Keratinocyte (primary cell): ENCODE data around the gene CD276. TPM values are rescaled to one million over a fixed set of nuclear protein-coding genes. Genes with fewer than 3 reads are reported as not detected.

Experiments
- DNase-seq: peaks from one replicate; pipeline ENCODE4 v3.0.0-alpha.2; 2011; ENCODE audit warnings: low read depth, missing footprints, low spot score
- FAIRE-seq: peaks from 2 replicates; lab custom pipeline; 2011; peaks lifted over from hg19 to GRCh38; lab: Jason Lieb, UNC
- H2AFZ ChIP-seq: 2 replicates; pipeline ENCODE4 v1.6.0; 2012; ENCODE audit warnings: low read length, control low read depth, inconsistent platforms; ENCODE audit not compliant: control insufficient read depth
- H3K27ac ChIP-seq: 2 replicates; pipeline ENCODE4 v1.5.1; 2011; ENCODE audit warnings: low read length; ENCODE audit not compliant: control insufficient read depth, insufficient read depth
- H3K27me3 ChIP-seq: 3 replicates; pipeline ENCODE4 v1.6.0; 2011; ENCODE audit warnings: low read length; ENCODE audit not compliant: control insufficient read depth, insufficient read depth; ENCODE audit errors: extremely low read depth
- H3K36me3 ChIP-seq, 2 experiments: 2 replicates in 1 of 2; 3 replicates in 1 of 2; pipeline ENCODE4 v1.5.1; 2011; ENCODE audit warnings: low read length in 2 of 2, mild to moderate bottlenecking in 1 of 2; ENCODE audit not compliant: control insufficient read depth in 2 of 2, insufficient read depth in 2 of 2; ENCODE audit errors: extremely low read depth in 1 of 2
- H3K4me1 ChIP-seq: 3 replicates; pipeline ENCODE4 v1.5.1; 2011; ENCODE audit warnings: low read length; ENCODE audit not compliant: control insufficient read depth, insufficient read depth; ENCODE audit errors: extremely low read depth
- H3K4me2 ChIP-seq: 3 replicates; pipeline ENCODE4 v1.6.0; 2011; ENCODE audit warnings: low read depth, low read length; ENCODE audit not compliant: control insufficient read depth, insufficient read depth; ENCODE audit errors: extremely low read depth
- H3K4me3 ChIP-seq, 3 experiments: fragments of 200-600 bp in 1 of 3; sonication (generic) in 1 of 3; 2 replicates in 2 of 3; 3 replicates in 1 of 3; pipeline ENCODE4 v1.5.1; 2011 to 2016; ENCODE audit warnings: low read length in 3 of 3, mild to moderate bottlenecking in 3 of 3, control low read depth in 2 of 3, inconsistent platforms in 1 of 3, low read depth in 1 of 3, mixed read lengths in 1 of 3, mixed run types in 1 of 3, moderate library complexity in 1 of 3; ENCODE audit not compliant: control insufficient read depth in 2 of 3, insufficient read depth in 2 of 3; ENCODE audit errors: extremely low read depth in 1 of 3
- H3K79me2 ChIP-seq: 2 replicates; pipeline ENCODE4 v1.6.0; 2012; ENCODE audit warnings: low read length; ENCODE audit not compliant: control insufficient read depth, insufficient read depth
- H3K9ac ChIP-seq: 3 replicates; pipeline ENCODE4 v1.6.0; 2011; ENCODE audit warnings: low read length; ENCODE audit not compliant: control insufficient read depth, insufficient read depth; ENCODE audit errors: extremely low read depth
- H3K9me1 ChIP-seq: 3 replicates; pipeline ENCODE4 v1.6.0; 2011; ENCODE audit warnings: low read length; ENCODE audit not compliant: control insufficient read depth, insufficient read depth; ENCODE audit errors: extremely low read depth
- H3K9me3 ChIP-seq: 2 replicates; pipeline ENCODE4 v1.5.1; 2012; ENCODE audit warnings: low read depth, low read length; ENCODE audit not compliant: control insufficient read depth
- H4K20me1 ChIP-seq: 3 replicates; pipeline ENCODE4 v1.6.0; 2011; ENCODE audit warnings: low read length; ENCODE audit not compliant: control insufficient read depth, insufficient read depth; ENCODE audit errors: extremely low read depth
- EZH2 ChIP-seq: IDR thresholded peaks from one replicate; pipeline ENCODE4 v1.6.1; 2012; ENCODE audit warnings: inconsistent platforms, mild to moderate bottlenecking, low read length, moderate library complexity
- dilution Hi-C: fragments of 300-500 bp; cut with MboI; formaldehyde crosslinking; loops from one replicate; pipeline ENCODE4 v1.7.0; 2020; ENCODE audit warnings: low sequenced_read_pairs; ENCODE audit not compliant: extremely low pct_ligation_motif_present
- polyA plus RNA-seq, 5 experiments: library from polyadenylated mRNA; depleted of rRNA in 3 of 5; stranded (reverse) in 3 of 5; stranded (forward) in 1 of 5; unstranded in 1 of 5; fragments of >200 nt; gene quantifications; 1 replicate in 1 of 5; 2 replicates in 3 of 5; 3 replicates in 1 of 5; pipeline versions ENCODE4 v1.2.1 to v1.2.3, GENCODE V29; 2011 to 2012; ENCODE audit warnings: missing spikeins in 2 of 5, low read depth in 1 of 5, low replicate concordance in 1 of 5
- TF ChIP-seq, protein P1 (sequence below), 3 experiments: IDR thresholded peaks in 1 of 3; conservative IDR thresholded peaks in 1 of 3; optimal IDR thresholded peaks in 1 of 3; 2 replicates in 2 of 3; 3 replicates in 1 of 3; pipeline versions ENCODE3 to v1.5.1; 2011; ENCODE audit warnings: low read length in 3 of 3, mild to moderate bottlenecking in 3 of 3, moderate library complexity in 2 of 3, control low read depth in 1 of 3, inconsistent platforms in 1 of 3; ENCODE audit not compliant: insufficient read depth in 2 of 3; ENCODE audit errors: extremely low read depth in 1 of 3

Gene CD276
- polyA plus RNA-seq, 1 donor (not counting 4 experiments of a cell fraction or from before 2014, with no cell fraction given) = 62.9 TPM

DNA sequence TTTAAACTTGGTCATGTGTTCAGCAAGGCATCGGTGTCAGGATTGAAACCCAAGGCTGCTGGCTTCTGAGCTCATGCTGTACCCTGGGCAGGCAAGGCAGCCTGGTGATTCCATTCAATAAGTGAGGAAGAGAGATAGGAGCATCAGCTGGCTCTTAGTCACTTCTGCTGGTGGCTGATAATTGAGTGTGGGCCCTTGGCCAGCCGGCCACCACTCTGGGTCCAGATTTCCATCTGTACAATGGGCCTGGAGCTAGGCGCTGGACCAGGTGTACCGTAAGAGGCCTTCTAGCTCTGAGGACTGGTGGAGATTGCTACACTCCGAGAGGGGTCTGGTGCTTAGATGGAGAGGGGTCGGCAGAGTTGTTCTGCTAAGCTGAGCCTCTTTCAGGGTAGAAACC lies 4.3 kb downstream of the CD276 start:
- Histone ChIP-seq H3K27me3 (no peaks in the 10 kb centered on the region), H3K4me1 (peaks cover 62% of the 10 kb centered on the region), H3K27ac (no peak overlapping the region), H2AFZ (no peak overlapping the region), H3K36me3 (peaks cover 0 to 10% of the 10 kb centered on the region in 2 experiments), H3K9ac (no peak overlapping the region), H3K4me3 (no peak overlapping the region), H4K20me1 (no peaks in the 10 kb centered on the region), H3K9me1 (peaks cover 4% of the 10 kb centered on the region), H3K4me2 (no peak overlapping the region), H3K79me2 (peaks cover 82% of the 10 kb centered on the region), H3K9me3 (no peaks in the 10 kb centered on the region)
- FAIRE-seq (no peak), DNase-seq (no peak)
- dilution Hi-C loops = loop anchor here (25.0 kb wide), 1 partner anchor 101 kb away; no protein-coding TSS in a partner anchor
- TF ChIP-seq, protein P1, sequence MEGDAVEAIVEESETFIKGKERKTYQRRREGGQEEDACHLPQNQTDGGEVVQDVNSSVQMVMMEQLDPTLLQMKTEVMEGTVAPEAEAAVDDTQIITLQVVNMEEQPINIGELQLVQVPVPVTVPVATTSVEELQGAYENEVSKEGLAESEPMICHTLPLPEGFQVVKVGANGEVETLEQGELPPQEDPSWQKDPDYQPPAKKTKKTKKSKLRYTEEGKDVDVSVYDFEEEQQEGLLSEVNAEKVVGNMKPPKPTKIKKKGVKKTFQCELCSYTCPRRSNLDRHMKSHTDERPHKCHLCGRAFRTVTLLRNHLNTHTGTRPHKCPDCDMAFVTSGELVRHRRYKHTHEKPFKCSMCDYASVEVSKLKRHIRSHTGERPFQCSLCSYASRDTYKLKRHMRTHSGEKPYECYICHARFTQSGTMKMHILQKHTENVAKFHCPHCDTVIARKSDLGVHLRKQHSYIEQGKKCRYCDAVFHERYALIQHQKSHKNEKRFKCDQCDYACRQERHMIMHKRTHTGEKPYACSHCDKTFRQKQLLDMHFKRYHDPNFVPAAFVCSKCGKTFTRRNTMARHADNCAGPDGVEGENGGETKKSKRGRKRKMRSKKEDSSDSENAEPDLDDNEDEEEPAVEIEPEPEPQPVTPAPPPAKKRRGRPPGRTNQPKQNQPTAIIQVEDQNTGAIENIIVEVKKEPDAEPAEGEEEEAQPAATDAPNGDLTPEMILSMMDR (optimal IDR thresholded peaks at IDR 0.05 in 1 of 3, IDR thresholded peaks at IDR 0.05 in 1 of 3, conservative IDR thresholded peaks at IDR 0.05 in 1 of 3; ENCODE audit: extremely low read depth in 1 of 3, insufficient read depth in 2 of 3, low read length in 3 of 3) = no peak
- no peak for TF ChIP-seq EZH2

DNA sequence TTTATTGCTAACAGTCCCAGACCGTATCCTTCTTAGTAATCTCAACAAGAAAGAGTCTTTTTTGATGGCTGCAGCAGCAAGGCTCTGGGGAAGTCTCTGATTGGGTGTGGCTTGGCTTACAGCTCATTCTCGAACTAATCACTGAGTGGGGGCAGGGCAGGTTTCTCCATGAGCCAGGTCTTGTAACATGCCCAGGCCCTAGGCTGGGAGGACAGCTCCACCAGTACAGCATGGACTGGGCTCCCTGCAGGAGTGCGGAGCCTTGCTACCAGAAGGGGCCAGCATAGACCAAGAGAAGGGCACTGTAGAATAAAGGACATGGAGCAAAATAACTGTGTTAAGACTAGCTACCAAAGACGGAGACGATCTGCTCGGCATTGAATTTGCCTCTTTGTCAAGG lies 7.2 kb downstream of the CD276 start:
- FAIRE-seq = peak; percentile 95

More for the DNA sequence above, 7.2 kb downstream of the CD276 start:
- peaks cover 4% of the 10 kb centered on the region for H3K9me1 ChIP-seq
- dilution Hi-C loops = loop anchor here (25.0 kb wide), 1 partner anchor 104 kb away; no protein-coding TSS in a partner anchor
- peaks cover 72% of the 10 kb centered on the region for H3K4me1 ChIP-seq
- peaks cover 0 to 18% of the 10 kb centered on the region in 2 experiments for H3K36me3 ChIP-seq
- no peaks in the 10 kb centered on the region for H3K27me3 ChIP-seq
- H3K9ac ChIP-seq = no peak overlapping the region
- H2AFZ ChIP-seq = no peak overlapping the region
- no peaks in the 10 kb centered on the region for H3K9me3 ChIP-seq
- peaks cover 92% of the 10 kb centered on the region for H3K79me2 ChIP-seq
- DNase-seq = peak; percentile 73
- H4K20me1 ChIP-seq = no peaks in the 10 kb centered on the region
- peak overlapping the region; percentile 52 for H3K27ac ChIP-seq
- TF ChIP-seq, protein P1 (optimal IDR thresholded peaks at IDR 0.05 in 1 of 3, IDR thresholded peaks at IDR 0.05 in 1 of 3, conservative IDR thresholded peaks at IDR 0.05 in 1 of 3; ENCODE audit: extremely low read depth in 1 of 3, insufficient read depth in 2 of 3, low read length in 3 of 3) = peak in 2 of 3 experiments; percentile 44 to 67
- no peak for TF ChIP-seq EZH2
- H3K4me3 ChIP-seq = no peak overlapping the region
- peak overlapping the region; percentile 65 for H3K4me2 ChIP-seq
